HG02588 (cell line): ENCODE measurements around the gene GUCA1A.
"Not testable (repeated sequence)": the region's sequence is repeated elsewhere in the genome, so short reads cannot be mapped to it uniquely, and the experiment has no call there.

Source experiments
- ATAC-seq: cut with Tn5 transposase; IDR thresholded peaks from one replicate; pipeline ENCODE4 v1.9.1; 2021; ENCODE audit warnings: mild to moderate bottlenecking, moderate library complexity; ENCODE audit not compliant: unreplicated experiment

Gene GUCA1A

GRCh38 chr6:42202131-42202915 is 29.2 kb downstream of the GUCA1A start:
- ATAC-seq = not testable (repeated sequence)

- no peak for ATAC-seq
These were observed 30.0 kb downstream of the GUCA1A start for GRCh38 chr6:42203183-42203582.

- no peak for ATAC-seq
These were observed 31.7 kb downstream of the GUCA1A start for GRCh38 chr6:42204768-42205282.

GRCh38 chr6:42207559-42207958 is 34.4 kb downstream of the GUCA1A start:
- not testable (repeated sequence) for ATAC-seq

- ATAC-seq = no peak
These were observed 37.4 kb downstream of the GUCA1A start for GRCh38 chr6:42210551-42210950.

- no peak for ATAC-seq
These were observed 38.6 kb downstream of the GUCA1A start for GRCh38 chr6:42211726-42212125.

GRCh38 chr6:42212442-42212841 is 39.3 kb downstream of the GUCA1A start:
- no peak for ATAC-seq

GRCh38 chr6:42216495-42216894 is 43.3 kb downstream of the GUCA1A start:
- not testable (repeated sequence) for ATAC-seq

DNA sequence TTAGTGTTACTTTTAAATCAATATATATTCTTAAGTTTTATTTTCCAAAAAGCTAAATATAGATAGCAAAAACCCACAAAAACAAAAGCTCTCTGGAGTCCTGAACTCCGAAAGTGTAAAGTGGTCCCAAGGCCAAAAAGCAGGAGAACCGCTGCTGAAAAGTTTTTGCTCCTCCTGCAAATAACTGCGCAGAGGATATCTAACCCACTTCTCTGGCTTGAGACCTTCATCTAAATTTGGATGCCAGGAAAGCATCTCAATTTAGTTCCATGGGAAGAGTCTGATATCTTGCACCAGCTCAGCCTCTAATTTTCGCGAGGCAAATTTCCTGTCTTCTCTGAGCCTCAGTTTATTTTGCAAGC is 44.0 kb downstream of the GUCA1A start:
- ATAC-seq = no peak

DNA sequence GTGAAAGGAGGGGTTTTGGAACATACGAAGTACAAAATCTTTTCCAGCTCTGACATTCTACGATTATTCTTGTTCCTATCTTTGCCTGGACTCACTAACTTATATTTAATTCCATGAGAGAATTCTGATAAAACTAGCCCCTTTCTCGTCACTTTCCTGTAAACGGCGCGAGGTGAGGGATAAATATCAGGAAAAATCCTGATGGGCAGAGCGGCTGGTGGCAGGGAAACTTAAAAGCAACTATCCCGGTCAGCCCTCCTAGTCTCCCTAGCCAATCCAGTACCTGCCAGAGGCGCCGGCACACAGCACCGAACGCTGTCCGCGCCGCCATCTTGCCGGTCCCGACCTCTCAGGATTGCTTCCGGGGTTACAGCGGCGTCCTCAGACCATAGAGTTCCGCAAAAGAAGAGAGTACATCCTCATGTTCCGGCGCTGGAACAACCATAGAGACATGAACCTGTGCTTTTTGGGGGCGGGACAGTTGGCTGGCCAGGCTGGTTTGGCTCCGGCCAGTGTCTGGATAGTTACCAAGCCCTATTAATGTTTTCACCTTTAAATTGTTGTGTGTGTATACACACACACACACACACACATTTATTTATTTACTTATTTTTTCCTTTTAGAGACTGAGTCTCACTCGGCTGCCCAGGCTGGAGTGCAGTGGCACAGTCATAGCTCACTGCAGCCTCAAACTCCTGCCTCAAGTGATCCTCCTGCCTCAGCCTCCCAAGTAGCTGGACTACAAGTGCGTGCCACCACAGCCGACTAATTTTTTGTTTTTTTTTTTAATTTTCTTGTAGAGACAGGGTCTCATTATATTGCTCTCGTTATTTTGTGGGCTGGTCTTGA is 44.6 kb downstream of the GUCA1A start, which contains the start of gene MRPS10:
Gene MRPS10, minus strand, starts transcription at position 343 of the 849 bp plus-strand sequence. Its CDS starts 12 bp downstream, at position 331.
- ATAC-seq = peak; percentile 84

DNA sequence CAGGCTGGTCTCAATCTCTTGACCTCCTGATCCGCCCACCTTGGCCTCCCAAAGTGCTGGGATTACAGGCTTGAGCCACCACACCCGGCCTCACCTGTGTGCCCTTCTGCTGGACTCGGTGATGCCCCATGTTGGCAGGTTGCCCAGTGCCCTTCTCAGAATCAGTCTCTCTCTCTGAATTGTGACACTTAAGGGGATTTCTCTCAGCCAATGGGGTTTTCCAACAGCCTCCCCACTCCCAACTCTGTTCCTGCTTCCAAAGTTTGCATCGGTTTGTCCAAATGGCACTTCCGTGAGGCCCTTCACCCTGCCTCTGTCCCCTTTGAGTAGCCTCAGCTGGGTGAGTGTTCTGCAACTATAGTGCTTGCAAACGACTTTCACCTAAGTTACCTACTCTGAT is 47.6 kb downstream of the GUCA1A start:
- ATAC-seq = no peak

GRCh38 chr6:42221546-42221945 is 48.4 kb downstream of the GUCA1A start:
- ATAC-seq = no peak

- ATAC-seq = no peak
These were observed 49.3 kb downstream of the GUCA1A start for GRCh38 chr6:42222448-42222847.

GRCh38 chr6:42224222-42225028 is 51.3 kb downstream of the GUCA1A start:
- ATAC-seq = peak; percentile 86

GRCh38 chr6:42225029-42225339 is 51.8 kb downstream of the GUCA1A start:
- ATAC-seq = no peak

DNA sequence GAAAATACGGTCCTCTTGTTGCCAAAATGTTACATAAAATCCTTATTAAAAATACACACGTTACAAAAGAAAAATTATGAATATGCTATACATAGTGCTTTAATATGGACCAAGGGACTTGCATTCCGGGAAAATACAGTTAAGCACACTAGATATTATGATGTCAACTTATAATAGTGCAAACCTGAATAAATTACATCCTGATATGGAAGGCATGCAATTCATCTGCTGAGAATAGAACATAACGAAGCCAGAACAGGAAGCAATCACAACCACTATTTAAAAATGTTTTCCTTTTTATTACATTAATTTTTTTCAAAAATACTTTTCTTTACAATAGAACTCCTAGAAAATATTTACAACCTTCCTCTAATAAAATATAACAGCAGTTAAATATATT is 52.3 kb downstream of the GUCA1A start:
- no peak for ATAC-seq

DNA sequence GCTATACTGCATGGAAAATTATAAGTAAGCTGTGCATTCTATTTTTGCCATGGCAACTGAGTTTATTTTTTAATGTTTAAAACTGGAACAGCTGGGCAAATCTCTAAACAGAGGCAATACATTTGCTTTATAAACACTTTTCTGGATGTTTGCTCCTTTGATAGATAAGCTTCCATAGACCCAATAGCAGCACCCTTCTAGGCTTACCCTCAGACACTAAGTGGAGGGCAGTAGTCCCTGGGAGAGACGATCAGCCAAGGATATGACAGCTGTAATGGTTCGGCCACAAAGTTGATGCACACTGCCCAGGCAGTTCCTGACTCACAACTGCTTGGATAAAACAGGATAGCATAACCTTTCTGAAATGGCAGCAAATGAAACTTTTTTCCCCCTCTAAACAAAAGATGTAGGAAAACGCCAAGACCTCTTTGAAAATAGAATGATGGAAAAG is 53.0 kb downstream of the GUCA1A start:
- no peak for ATAC-seq

- no peak for ATAC-seq
These were observed 53.5 kb downstream of the GUCA1A start for GRCh38 chr6:42226645-42227143.

DNA sequence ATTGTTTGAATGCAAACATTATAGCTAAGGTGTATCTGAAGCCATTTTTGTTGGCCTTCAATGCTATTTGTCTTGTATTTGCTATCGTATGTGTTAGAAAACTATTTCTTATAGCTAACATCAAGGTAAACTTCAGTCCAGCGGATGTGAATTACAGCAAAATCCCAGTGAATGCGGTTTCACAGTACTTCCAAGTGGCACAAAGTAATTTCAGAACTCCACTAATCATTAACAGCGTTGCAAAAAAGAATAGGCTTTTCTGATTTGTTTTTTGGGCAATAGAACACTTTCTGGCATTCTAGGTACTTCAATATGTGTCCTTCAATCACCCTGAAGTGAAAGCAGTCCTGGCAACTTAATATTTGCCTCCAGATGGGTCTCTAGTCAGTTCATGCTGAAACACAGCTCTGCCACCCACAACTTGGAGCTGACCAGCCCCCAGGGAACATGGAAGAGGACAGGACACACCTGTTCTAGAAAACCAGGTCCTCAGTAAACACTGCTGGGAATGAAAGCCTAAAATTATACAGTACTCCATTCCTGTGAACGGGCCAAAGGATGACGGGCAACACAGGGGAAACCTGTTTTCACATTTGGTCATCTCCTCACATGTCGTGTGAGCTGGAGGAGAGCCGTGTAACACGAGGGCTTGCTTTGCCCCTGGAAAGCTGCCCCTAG is 54.1 kb downstream of the GUCA1A start:
- no peak for ATAC-seq

DNA sequence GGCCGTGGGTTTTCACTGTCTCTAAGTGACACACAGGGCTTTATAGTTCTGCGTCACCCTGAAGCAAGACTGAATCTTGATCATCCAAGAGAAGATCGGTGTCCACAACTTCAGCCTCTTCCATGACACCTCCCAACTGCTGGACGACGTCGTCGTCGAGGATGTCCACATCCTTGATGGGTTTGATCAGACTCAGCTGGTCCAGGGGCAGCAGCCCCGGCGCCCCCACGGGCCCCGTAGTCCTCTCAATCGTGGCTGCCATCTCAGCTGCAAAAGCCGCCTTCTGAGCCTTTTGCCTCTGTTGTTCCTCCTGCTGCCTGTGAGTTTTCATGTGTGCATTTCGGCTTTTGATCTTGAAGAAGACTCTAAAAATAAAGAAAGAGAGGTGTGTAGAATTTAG is 55.1 kb downstream of the GUCA1A start:
- no peak for ATAC-seq
